Breast epithelium (tissue), 4 donors: Measurements from ENCODE around the gene ZSCAN16. TPM values are rescaled to one million over a fixed set of nuclear protein-coding genes. Genes with fewer than 3 reads are reported as not detected.

Source experiments
- DNase-seq, 2 donors: peaks; one replicate each; pipeline ENCODE4 v3.0.0-alpha.2; 2019; ENCODE audit warnings: low spot score in 2 of 2
- H3K27ac ChIP-seq, 2 donors: fragments of 200-600 bp; sonication (generic) in 1 of 2; one replicate each; pipeline ENCODE4 v1.5.1; 2016 to 2019; ENCODE audit warnings: mild to moderate bottlenecking in 1 of 2
- H3K27me3 ChIP-seq, 2 donors: fragments of 200-600 bp; sonication (generic) in 1 of 2; one replicate each; pipeline versions ENCODE4 v1.5.1 to v1.6.0; 2017 to 2019; ENCODE audit warnings: control low read depth in 1 of 2, mild to moderate bottlenecking in 1 of 2
- H3K36me3 ChIP-seq: fragments of 200-600 bp; one replicate; pipeline ENCODE4 v1.5.1; 2019
- H3K4me1 ChIP-seq, 2 donors: fragments of 200-600 bp; sonication (generic); one replicate each; pipeline ENCODE4 v1.5.1; 2016 to 2019; ENCODE audit warnings: control low read depth in 1 of 2
- H3K4me3 ChIP-seq, 3 donors: fragments of 200-600 bp; sonication (generic); 1 replicate in 2 of 3; 2 replicates in 1 of 3; pipeline ENCODE4 v1.5.1; 2016 to 2019; ENCODE audit warnings: mild to moderate bottlenecking in 3 of 3, moderate library complexity in 2 of 3
- H3K9me3 ChIP-seq, 2 donors: fragments of 200-600 bp; sonication (generic) in 1 of 2; one replicate each; pipeline ENCODE4 v1.5.1; 2016 to 2019; ENCODE audit warnings: control low read depth in 1 of 2
- CTCF ChIP-seq, 3 donors: fragments of 450-650 bp; IDR thresholded peaks; one replicate each; pipeline ENCODE4 v1.5.1; 2016 to 2017; ENCODE audit warnings: antibody characterized with exemption in 3 of 3, mild to moderate bottlenecking in 3 of 3, moderate library complexity in 3 of 3
- POLR2A ChIP-seq: fragments of 450-650 bp; IDR thresholded peaks from one replicate; pipeline ENCODE4 v1.6.1; 2016; ENCODE audit warnings: antibody characterized with exemption, mild to moderate bottlenecking, moderate library complexity
- POLR2AphosphoS5 ChIP-seq, 3 donors: sonication (generic); formaldehyde crosslinking; IDR thresholded peaks; one replicate each; pipeline ENCODE4 v1.6.1; 2017; ENCODE audit warnings: antibody characterized with exemption in 3 of 3
- intact Hi-C: fragments of 100-400 bp; cut with DNase I; formaldehyde crosslinking; loops from one replicate; pipeline ENCODE4 v1.15.1; 2023; ENCODE audit warnings: low total_unique reads
- total RNA-seq, 3 donors: library from RNA; depleted of rRNA; stranded (reverse); fragments of >200 nt; gene quantifications; one replicate each; pipeline ENCODE4 v1.1.0, GENCODE V29; 2016

Gene ZSCAN16
- total RNA-seq, 3 donors from 2014 or later, result 2.7 to 9.8 (median 9.7) TPM

- TF ChIP-seq CTCF (IDR thresholded peaks at IDR 0.05) (no peak), POLR2A (no peak), POLR2AphosphoS5 (IDR thresholded peaks at IDR 0.05) (no peak)
- Histone ChIP-seq H3K27me3 (no peaks in the 10 kb centered on the region), H3K4me1 (peaks cover 0 to 13% of the 10 kb centered on the region in 2 donors), H3K9me3 (no peaks in the 10 kb centered on the region), H3K4me3 (peak overlapping the region in 1 of 3 donors; percentile 6), H3K27ac (no peak overlapping the region), H3K36me3 (no peaks in the 10 kb centered on the region)
- no peak for DNase-seq
- intact Hi-C loops, result loop anchor here (5.0 kb wide), 2 partner anchors 333 to 737 kb away; a partner anchor contains a TSS
Observed at GRCh38 chr6:28139860-28140543, 15.6 kb downstream of the ZSCAN16 start.

- Histone ChIP-seq H3K4me3 (peak overlapping the region in 1 of 3 donors; percentile 6), H3K27ac (no peak overlapping the region), H3K4me1 (peaks cover 0 to 13% of the 10 kb centered on the region in 2 donors), H3K36me3 (no peaks in the 10 kb centered on the region), H3K9me3 (no peaks in the 10 kb centered on the region), H3K27me3 (no peaks in the 10 kb centered on the region)
- DNase-seq, result no peak
- intact Hi-C loops, result loop anchor here (5.0 kb wide), 1 partner anchor 333 kb away; a partner anchor contains a TSS
- TF ChIP-seq POLR2A, result no peak
Observed at GRCh38 chr6:28140616-28141015, 16.2 kb downstream of the ZSCAN16 start.

- Histone ChIP-seq H3K27ac (peak within 1 kb of the TSS; percentile 72 to 81), H3K36me3 (no peaks in the 10 kb centered on the region), H3K4me3 (peak within 1 kb of the TSS; percentile 86 to 93 (median 92)), H3K4me1 (peaks cover 0 to 13% of the 10 kb centered on the region in 2 donors), H3K9me3 (no peaks in the 10 kb centered on the region), H3K27me3 (no peaks in the 10 kb centered on the region)
- intact Hi-C loops, result loop anchor here (5.0 kb wide), 1 partner anchor 334 kb away; a partner anchor contains a TSS
- TF ChIP-seq CTCF (IDR thresholded peaks at IDR 0.05), result no peak
- TF ChIP-seq POLR2AphosphoS5 (IDR thresholded peaks at IDR 0.05), result peak; percentile 43 to 56 (median 51)
- DNase-seq, result peak; percentile 52 to 62
Observed at GRCh38 chr6:28141500-28142329, 17.3 kb downstream of the ZSCAN16 start, which contains the start of gene ZKSCAN8. Gene ZKSCAN8, plus strand, starts transcription at chr6:28141883. Its CDS starts 6,525 bp downstream, at chr6:28148408.

GRCh38 chr6:28142446-28142845, 18.0 kb downstream of the ZSCAN16 start:
- no peak for TF ChIP-seq CTCF (IDR thresholded peaks at IDR 0.05)
- no peak for TF ChIP-seq POLR2AphosphoS5 (IDR thresholded peaks at IDR 0.05)
- TF ChIP-seq POLR2A, result no peak
- H3K36me3 ChIP-seq, result no peaks in the 10 kb centered on the region
- peak overlapping the region; percentile 86 to 93 (median 92) for H3K4me3 ChIP-seq
- no peak for DNase-seq
- H3K27me3 ChIP-seq, result no peaks in the 10 kb centered on the region
- no peak overlapping the region for H3K27ac ChIP-seq
- H3K4me1 ChIP-seq, result peaks cover 0 to 13% of the 10 kb centered on the region in 2 donors
- H3K9me3 ChIP-seq, result no peaks in the 10 kb centered on the region
- intact Hi-C loops, result loop anchor here (5.0 kb wide), 1 partner anchor 335 kb away; a partner anchor contains a TSS

GRCh38 chr6:28145231-28145630, 20.8 kb downstream of the ZSCAN16 start:
- no peak overlapping the region for H3K4me3 ChIP-seq
- TF ChIP-seq POLR2AphosphoS5 (IDR thresholded peaks at IDR 0.05) (no peak), CTCF (IDR thresholded peaks at IDR 0.05) (no peak), POLR2A (no peak)
- peaks cover 0 to 9% of the 10 kb centered on the region in 2 donors for H3K4me1 ChIP-seq
- intact Hi-C loops, result no loop called here
- H3K36me3 ChIP-seq, result peaks cover 11% of the 10 kb centered on the region
- H3K9me3 ChIP-seq, result no peaks in the 10 kb centered on the region
- H3K27me3 ChIP-seq, result no peaks in the 10 kb centered on the region
- DNase-seq, result no peak
- H3K27ac ChIP-seq, result no peak overlapping the region
